ENCODE data around the gene SDHAF4.
"Not testable (repeated sequence)": the region's sequence is repeated elsewhere in the genome, so short reads cannot be mapped to it uniquely, and the experiment has no call there.

The SDHAF4 gene

DNA sequence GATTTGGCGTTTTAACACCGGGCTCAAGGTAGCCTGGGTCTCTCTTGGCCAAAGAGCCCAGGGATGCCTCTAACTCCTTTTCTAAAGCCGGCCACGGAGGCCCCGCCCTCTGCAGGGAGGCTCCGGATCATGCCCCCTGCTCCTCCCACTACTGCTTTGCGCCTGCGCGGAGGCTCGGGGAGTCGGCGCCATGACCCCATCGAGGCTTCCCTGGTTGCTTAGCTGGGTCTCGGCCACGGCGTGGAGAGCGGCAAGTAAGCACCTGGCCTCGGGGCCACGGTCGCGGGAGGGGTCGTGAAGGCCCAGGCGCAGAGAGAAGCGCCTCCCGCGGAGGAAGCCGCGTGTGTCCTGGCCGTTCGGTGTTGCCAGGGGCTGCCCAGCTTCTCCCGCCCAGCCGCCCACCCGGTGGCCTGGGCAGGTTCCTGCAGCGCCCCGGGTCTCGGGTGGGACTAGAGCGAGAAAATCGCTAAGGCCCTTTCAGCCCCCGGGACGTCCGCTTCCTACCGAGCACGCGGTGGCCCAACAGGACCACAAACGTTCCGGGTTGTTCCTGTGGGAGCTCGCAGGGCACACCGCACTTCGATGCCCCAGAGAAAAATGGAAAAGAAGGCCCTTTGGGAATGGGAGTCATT lies at the start of gene SDHAF4:
Gene SDHAF4, plus strand, starts transcription at position 180 of the 632 bp plus-strand sequence. Its CDS starts 11 bp downstream, at position 191.
- peak; percentile 97 for DNase-seq

DNA sequence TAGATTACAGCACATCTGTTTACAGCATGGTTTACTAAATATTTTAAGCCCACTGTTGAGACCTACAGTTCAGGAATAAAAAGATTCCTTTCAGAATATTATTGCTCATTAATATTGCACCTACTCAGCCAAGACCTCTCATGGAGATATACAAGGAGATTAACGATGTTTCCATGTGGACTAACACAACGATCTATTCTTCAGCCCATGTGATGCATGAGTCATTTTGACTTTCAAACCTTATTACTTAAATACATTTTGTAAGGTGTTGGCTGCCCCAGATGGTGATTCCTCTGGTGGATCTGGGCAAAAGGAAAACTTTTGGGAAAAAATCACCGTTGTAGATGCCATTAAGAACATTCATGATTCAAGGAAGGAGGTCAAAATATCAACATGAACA lies 48.0 kb upstream of the SDHAF4 start:
- DNase-seq = no peak

DNA sequence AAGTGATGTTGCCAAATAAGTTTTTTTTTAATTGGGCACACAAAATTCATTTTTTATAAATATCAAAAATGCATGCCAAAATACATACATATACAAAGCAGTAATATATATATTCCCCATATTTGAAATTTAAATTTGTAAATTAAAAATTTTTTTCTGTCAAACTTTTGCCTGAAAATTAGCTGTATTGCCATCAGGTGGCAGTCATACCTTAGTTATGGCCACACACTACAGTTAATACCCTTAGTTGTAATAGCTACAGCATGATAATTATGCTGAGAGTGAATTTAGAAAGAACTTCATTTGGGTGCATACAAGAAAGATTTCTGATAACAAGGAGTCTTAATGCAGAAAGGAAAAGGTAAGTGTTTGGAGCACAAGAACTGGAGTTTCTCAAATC lies 46.2 kb upstream of the SDHAF4 start:
- DNase-seq = no peak

DNA sequence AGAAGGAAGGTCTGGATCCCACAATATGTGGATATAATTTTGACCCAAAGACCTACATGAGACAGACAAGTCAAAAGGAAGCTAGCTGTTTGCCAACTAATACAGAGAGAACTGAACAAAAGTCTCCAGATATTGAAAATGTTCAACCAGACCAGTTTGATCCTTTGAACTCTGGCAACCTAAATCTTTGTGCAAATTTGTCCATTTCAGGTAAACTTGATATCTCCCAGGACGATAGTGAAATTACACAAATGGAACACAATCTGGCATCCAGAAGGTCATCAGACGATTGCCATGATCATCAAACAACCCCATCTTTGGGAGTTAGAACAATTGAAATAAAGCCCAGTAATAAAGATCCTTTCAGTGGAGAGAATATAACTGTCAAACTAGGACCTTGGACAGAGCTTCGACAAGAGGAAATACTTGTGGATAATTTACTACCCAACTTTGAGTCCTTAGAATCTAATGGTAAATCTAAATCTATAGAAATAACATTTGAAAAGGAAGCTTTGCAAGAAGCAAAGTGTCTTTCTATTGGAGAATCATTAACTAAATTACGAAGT lies 41.9 kb upstream of the SDHAF4 start:
- no peak for DNase-seq

DNA sequence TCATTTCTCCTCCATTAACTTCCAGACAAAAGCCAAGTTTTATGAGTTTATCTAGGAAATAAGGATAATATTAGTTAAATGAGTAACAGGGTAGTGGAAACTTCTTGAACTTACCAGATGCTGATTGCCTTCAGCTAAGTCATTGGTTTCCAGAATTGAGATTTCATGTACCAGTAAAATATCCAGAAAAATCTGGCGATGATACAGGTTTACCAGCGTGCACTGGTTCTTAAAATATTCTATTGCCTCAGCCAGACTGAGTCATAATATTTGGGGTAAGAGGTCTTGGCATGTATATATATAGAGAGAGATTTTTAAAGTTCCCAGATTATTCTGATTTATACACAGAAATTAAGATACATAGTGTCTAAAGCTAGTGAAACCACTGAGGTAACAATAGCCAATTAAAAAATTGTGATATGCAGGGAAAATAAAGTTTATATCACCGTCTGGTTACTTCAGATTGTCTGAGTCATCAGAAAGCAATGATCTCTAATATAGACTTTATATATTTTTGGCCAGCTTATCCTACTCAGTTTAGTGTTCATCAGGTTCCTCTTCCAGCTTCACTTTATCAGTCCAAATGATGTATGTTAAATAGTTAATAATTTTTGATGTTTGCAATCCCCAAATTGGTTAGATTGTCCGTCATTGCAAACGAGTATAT lies 39.5 kb upstream of the SDHAF4 start:
- DNase-seq = no peak

DNA sequence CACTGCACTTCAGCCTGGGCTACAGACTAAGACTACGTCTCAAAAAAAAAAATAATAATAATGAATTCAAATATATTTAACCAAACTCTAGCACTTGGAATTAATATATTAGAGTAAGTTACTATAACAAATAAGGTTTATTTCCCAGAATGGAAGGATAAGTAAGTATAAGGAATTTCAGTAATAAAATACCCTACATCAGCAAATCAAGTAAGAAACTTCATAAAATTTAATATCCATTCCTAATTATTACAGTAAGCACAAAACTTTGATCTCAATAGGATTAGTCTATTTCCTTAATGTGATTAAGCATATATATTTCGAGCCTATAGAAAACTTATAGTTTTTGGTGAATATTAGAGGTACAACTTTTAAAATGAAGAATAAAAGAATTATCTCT lies 36.7 kb upstream of the SDHAF4 start:
- DNase-seq = no peak

DNA sequence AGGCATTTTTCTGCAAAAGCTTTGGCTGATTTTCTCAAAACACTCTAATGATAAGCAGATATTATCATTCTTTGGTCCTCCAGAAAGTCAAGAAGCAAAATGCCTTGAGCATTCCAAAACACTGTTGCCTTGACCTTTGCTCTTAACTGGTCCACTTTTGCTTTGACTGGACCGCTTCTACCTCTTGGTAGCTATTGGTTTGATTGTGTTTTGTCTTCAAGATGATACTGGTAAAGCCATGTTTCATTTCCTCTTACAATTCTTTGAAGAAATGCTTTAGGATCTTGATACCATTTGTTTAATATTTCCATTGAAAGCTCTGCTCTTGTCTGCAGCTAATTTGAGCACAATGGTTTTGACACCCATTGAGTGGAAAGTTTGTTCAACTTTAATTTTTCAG lies 35.6 kb upstream of the SDHAF4 start:
- DNase-seq = no peak

DNA sequence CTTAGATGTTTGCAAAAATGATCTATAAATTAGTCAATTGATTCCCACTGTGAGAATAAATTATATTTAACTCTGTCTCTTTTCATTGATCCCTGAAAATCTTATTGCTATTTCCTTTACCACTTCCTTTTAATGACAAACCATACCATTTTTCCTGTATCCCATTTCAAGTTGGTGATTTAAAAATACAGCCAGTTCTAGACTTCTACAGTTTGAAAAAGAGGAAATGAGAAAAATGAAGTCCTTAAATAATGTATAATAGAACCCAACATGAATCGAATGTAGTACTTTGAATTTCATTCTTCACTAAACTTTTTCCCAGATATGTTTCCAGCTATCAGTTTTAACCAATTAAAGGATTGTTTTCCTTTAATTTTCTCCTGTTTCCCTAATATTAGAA lies 29.5 kb upstream of the SDHAF4 start:
- no peak for DNase-seq

DNA sequence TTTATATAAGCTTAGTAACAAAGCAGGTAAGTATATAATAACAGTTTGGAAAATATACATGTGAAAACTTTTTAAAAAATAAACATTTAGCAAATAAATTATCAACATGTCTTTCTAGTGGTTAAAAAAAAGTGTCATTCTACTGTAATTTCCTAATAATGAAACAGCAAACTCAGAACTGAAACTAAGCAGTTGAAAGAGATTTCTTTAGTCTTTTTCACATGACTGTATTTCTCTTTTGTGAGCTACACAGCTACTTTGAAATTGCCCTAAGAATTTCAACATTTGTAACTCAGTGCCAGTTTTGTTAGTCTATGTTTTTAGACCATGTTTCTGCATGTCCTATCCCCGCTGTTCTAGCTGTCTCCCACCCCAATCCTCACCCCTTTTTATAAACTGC lies 28.4 kb upstream of the SDHAF4 start:
- DNase-seq = no peak

DNA sequence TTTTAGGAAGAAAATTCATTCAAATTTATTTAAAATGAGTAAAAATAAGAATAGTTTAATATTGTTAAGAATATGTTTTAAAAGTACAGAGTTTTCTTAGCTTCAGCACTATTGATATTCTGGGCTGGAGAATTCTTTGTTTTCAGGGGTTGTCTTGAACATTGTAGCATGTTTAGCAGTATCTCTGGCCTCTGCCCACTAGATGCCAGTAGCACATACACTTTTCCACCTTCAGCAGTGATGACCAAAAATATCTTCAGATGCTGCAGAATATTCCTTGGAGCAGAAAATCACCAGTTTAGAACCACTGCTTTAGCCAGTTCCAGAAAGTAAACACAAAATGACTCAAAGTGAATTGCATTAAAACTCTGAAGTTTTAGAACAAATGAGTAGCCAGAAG lies 19.4 kb upstream of the SDHAF4 start:
- no peak for DNase-seq

DNA sequence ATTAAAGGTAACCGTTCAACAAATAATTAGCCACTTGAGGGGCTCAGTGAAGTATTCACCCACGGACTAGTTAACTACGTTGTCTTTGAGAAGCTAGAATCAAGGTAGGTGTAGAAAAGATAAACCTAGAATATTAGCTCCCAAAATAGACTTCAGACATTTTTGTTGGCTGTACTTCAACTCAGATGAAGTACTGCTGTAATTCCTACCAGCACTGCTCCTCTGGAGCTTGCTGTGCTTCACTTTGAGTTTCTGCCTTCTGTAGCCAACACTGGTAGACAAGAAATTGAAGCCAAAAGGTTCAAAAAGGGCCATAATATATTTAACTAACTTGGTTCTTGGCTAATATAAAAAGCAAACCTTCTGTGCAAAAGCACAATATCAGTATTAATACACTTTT lies 18.8 kb upstream of the SDHAF4 start:
- no peak for DNase-seq

DNA sequence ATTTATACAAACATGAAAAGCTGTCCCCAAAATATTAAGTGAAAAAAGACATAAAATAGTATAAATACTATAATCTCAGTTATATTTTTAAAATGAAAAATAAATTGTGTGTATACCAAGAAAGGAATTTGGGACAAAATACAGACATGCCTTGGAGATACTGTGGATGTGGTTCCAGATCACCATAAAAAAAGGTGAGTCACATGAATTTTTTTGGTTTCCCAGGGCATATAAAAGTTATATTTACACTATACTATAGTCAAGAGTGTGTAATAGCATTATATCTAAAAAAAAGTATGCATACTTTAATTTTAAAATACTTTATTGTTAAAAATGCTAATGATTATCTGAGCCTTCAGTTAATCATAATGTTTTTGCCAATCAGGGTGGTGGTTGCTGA lies 17.4 kb upstream of the SDHAF4 start:
- no peak for DNase-seq

DNA sequence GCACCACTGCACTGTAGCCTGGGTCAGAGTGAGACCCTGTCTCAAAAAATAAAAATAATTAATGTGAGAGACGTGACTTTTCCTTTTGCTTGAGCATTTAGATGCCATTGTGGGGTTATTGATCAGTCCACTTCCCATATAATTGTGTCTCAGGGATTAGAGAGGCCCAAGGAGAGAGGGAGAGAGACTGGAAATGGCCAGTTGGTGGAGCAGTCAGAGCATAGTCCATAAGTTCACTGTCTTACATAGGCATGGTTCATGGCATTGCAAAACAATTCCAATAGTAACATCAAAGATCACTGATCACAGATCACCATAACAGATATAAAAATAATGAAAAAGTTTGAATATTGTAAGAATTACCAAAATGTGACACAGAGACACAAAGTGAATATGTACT lies 15.2 kb upstream of the SDHAF4 start:
- no peak for DNase-seq

DNA sequence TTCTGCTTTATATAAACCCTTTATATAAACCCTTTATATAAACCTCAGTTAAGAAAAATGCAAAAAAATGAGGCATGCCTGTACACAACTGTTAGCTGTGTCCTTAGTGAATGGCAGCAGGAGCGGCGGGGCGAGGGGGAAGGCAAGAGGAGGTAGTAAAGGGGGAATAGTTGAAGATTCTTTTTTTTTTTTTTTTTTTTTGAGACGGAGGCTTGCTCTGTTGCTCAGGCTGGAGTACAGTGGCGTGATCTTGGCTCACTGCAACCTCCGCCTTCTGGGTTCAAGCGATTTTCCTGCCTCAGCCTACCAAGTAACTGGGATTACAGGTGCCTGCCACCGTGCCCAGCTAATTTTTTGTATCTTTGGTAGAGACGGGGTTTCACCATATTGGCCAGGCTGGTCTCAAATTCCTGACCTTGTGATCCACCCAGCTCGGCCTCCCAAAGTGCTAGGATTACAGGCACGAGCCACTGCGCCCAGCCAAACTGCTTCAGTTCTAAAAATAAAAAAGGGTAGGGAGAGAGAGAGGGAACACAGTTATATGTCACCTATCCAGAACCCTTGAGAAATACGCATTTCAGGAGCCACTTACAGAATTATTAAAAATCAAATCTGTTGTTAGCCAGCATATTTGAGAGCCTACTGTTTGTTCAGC lies 14.3 kb upstream of the SDHAF4 start:
- DNase-seq = not testable (repeated sequence)

DNA sequence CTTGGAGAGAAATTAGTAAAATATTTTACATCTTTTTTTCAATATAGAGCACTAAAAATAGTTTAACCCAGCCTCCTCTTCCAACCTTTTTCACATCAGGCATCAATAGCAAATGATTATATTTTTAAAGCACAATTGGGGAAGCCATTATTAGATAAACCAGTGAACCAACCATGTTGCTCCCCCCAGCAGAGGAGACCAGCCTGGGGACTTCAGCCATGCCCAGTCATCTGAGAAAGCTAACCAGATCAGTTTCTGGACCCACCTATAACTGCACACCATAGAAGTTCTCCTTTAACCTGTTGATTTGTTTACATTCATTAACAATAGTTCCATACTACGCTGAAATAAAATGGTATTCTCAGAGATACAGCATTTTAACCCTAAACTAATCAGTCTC lies 13.8 kb upstream of the SDHAF4 start:
- DNase-seq = no peak

DNA sequence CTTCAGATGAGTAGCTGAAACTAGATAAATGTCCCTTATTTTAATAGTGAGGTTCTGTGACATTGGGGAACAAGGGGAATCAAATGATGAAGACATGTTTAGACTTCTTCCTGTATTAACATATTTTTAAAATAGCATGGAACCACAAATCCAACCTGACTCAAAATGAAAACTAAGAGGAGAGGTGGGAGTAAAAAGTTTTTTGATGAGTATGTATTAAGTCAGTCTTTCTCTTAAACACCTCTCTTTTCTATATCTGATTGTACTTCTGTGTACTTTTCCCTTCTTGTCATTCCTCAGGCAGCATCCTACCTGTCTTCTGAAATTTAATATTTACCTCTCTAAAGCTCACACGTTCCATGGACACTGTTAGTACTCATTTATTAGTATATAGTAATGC lies 8.7 kb upstream of the SDHAF4 start:
- DNase-seq = no peak

DNA sequence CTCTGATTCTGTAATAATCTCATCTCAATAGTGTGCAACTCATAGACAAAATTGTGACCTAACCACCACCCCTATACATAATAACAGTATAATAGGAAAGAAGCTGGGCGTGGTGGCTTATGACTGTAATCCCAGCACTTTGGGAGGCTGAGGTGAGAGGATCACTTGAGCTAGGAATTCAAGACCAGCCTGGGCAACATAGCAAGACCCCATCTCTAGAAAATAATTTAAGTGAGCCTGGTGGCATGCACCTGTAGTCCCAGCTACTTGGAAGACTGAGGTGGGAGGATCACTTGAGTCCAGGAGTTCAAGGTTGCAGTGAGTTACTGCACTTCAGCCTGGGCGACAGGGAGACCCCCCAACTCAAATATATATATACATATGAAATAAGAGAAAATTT lies 4.3 kb upstream of the SDHAF4 start:
- DNase-seq = not testable (repeated sequence)

DNA sequence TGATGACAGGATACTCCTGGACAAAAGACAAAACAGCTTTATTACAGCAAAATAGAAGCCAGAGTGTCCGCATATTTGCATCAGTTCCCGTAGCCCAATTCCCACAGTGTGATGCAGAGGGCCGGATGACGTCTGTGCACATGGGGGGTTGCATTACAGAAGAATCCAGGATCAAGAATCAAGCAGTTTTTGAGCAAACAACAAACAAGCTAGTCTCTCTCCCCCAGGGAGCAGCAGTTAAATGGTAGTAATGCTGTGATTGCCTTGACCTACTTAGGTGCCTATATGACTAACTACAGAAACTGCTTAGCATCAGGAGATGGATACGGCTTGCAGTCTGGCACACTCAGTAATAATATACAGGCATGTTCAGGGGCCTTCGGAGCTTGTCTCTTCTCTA lies 3.2 kb upstream of the SDHAF4 start:
- DNase-seq = no peak

DNA sequence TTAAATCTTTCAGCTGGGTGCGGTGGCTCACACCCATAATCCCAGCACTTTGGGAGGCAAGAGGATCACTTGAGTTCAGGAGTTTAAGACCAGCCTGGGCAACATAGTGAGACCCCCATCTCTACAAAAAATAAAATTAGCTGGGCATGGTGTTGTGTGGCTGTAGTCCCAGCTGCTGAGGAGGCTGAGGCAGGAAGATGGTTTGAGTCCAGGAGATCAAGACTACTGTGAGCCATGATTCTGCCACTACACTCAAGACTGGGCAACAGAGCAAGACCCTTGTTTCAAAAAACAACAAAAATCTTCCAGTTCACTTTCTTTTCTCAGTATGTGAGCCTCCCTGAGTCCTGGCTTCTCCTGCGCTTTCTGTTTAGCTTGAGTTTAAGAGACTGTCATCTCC lies 7.9 kb downstream of the SDHAF4 start:
- DNase-seq = no peak

DNA sequence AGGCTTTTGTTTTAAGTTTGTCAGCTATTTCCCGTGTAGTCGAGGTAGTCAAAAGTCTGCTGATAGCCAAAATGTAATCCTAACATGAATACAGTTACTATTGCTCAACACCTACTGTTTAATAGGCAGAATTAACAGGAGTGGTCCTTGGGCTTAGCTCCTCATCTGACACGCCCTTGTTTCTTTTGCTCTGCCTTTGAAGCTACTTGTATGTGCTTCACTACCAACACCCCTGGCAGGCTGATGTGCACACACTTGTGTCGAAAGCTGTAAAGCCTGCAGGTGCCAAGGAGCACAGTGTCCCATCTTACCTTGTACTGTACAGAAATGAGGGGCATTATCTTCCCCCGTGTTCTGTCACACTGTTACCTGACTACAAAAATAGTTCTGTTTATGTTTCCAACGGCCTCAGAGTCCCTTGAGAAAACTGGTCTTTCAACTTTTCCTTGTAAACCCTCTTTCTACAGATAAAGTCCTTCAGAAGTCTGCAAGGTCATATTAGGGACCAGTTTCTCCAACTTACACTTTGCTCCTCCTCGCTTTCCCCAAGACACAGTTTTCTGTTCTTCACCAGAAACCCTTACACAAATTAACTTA lies 9.3 kb downstream of the SDHAF4 start:
- DNase-seq = no peak

DNA sequence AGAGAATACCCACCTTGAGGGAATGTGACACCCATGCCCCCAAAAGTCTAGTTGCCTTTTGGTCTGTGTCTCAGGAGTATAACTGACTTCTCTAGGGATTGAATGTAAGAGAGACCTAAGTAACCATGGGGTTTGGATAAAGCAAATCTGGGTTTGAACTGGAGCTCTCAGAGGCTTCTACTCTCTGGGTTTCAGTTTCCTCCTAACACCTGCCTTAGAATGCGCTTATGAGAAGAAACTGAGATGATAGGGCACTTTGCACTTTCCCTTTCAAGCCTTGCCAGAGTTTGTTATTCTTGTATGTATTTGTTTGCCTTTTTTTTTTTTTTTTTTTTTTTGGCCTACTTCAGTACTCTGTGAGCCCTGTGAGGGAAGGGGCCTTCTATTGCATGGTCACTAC lies 19.4 kb downstream of the SDHAF4 start:
- no peak for DNase-seq

DNA sequence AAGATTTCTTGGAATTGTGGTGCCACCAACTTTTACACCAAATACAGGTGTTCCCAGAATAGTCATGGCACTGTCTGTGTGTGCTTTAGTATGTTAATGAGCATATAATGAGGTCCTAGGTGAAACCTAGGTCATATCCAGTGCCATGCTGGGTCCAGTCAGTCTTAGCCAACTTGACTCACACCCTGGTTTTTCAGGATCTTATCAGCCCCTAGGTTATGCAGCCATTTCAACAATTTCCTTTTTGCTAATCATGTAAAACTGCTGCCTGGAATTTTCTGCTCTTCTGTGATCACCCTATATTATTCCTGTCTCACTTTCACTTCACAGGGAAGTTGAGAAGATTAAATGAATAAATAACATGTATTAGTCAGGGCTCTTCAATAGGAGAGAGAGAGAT lies 23.7 kb downstream of the SDHAF4 start:
- no peak for DNase-seq

DNA sequence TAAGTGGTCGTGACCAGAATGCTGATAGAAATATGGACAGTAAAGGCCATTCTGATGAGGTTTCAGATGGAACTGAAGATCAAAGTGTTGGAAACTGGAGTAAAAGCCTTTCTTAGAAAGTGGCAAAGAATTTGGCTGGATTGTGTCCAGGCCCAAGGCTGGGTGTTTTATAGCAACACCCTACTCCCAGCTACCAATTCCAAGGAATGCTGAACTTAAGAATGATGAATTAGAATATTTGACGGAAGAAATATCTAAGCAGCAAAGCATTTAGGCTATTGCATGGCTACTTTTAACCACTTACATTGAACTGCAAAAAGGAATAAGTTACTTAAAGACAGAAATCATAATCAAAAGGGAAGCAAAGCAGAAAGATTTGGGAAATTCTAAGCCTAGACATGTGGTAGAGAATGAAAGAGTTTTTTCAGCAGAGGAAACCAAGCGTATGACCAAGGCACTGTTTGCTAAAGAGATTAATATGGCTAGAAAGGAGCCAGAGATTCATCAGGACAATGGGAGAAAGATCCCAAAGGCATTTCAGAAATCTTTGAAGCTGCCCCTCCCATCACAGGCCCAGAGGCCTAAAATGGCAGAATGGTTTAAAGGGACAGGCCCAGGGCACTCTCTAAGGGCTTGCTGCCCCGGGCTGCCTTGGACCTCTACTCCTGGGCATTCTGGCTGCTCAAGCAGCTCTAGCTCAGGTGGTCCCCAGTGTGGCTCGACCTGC lies 25.8 kb downstream of the SDHAF4 start:
- no peak for DNase-seq
